Measurements from ENCODE around the gene TRHDE.

- TF ChIP-seq CTCF (IDR thresholded peaks at IDR 0.05) (no peak), POLR2A (IDR thresholded peaks at IDR 0.05) (no peak)
Observed at GRCh38 chr12:72610342-72610741, 338.2 kb downstream of the TRHDE start.
